Measurements from ENCODE around the gene KLHDC7B. TPM values are rescaled to one million over a fixed set of nuclear protein-coding genes. Genes with fewer than 3 reads are reported as not detected.

Gene KLHDC7B
- total and polyA plus RNA-seq, 2 experiments from 2014 or later = 0.75 to 1.7 TPM

GRCh38 chr22:50599816-50600455, 54.2 kb downstream of the KLHDC7B start:
- Histone ChIP-seq H3K36me3 (replicated peaks; ENCODE audit: insufficient read depth, low read depth) (no peaks in the 10 kb centered on the region), H3K9me2 (replicated peaks; ENCODE audit: insufficient read depth) (no peaks in the 10 kb centered on the region), H3K4me2 (peak overlapping the region; percentile 96), H3K4me1 (ENCODE audit: insufficient read depth) (peaks cover 3% of the 10 kb centered on the region), H3K27ac (no peak overlapping the region), H3K27me3 (peaks cover 27% of the 10 kb centered on the region), H2AFZ (no peak overlapping the region), H4K20me1 (ENCODE audit: insufficient read depth, poor library complexity, severe bottlenecking) (no peaks in the 10 kb centered on the region), H3K9me3 (ENCODE audit: low read depth) (no peaks in the 10 kb centered on the region), H3K79me2 (no peaks in the 10 kb centered on the region), H3K4me3 (peak overlapping the region; percentile 26)
- no peak for TF ChIP-seq EZH2phosphoT487 (IDR thresholded peaks at IDR 0.05; ENCODE audit: low read depth, severe bottlenecking, unreplicated experiment)
- no peak for TF ChIP-seq EZH2 (IDR thresholded peaks at IDR 0.05; ENCODE audit: borderline replicate concordance)
- TF ChIP-seq CTCF (IDR thresholded peaks at IDR 0.05; ENCODE audit: poor library complexity) = no peak
- 29% methylated on average over 39 of the region's 52 CpGs for WGBS (ENCODE audit: low lambda C conversion rate, missing lambda C conversion rate)
- DNase-seq (ENCODE audit: low spot score) = peak; percentile 79

- Histone ChIP-seq H3K9me2 (replicated peaks; ENCODE audit: insufficient read depth) (no peaks in the 10 kb centered on the region), H4K20me1 (ENCODE audit: insufficient read depth, poor library complexity, severe bottlenecking) (no peaks in the 10 kb centered on the region), H2AFZ (no peak within 1 kb of the TSS), H3K4me2 (peak within 1 kb of the TSS; percentile 96), H3K79me2 (no peaks in the 10 kb centered on the region), H3K27me3 (peaks cover 27% of the 10 kb centered on the region), H3K36me3 (replicated peaks; ENCODE audit: insufficient read depth, low read depth) (no peaks in the 10 kb centered on the region), H3K9me3 (ENCODE audit: low read depth) (no peaks in the 10 kb centered on the region), H3K4me1 (ENCODE audit: insufficient read depth) (peaks cover 3% of the 10 kb centered on the region), H3K4me3 (peak within 1 kb of the TSS; percentile 26), H3K27ac (no peak within 1 kb of the TSS)
- 0% methylated on average over 3 of the region's 61 CpGs for WGBS (ENCODE audit: low lambda C conversion rate, missing lambda C conversion rate)
- DNase-seq (ENCODE audit: low spot score) = peak; percentile 45
- TF ChIP-seq EZH2phosphoT487 (IDR thresholded peaks at IDR 0.05; ENCODE audit: low read depth, severe bottlenecking, unreplicated experiment) (no peak), EZH2 (IDR thresholded peaks at IDR 0.05; ENCODE audit: borderline replicate concordance) (no peak), CTCF (IDR thresholded peaks at IDR 0.05; ENCODE audit: poor library complexity) (no peak)
These were observed 54.8 kb downstream of the KLHDC7B start, which contains the start of gene MAPK8IP2 for GRCh38 chr22:50600538-50600937. TSS of gene MAPK8IP2 (plus strand) at chr22:50600793. CDS start at chr22:50600819, 26 bp downstream.

Other genes with a start within 250 kb of the KLHDC7B start
- gene PLXNB2, start 238.3 kb upstream of the KLHDC7B start, total RNA-seq = 91.4 and 113 TPM in 2 replicates
- gene PLXNB2, start 238.3 kb upstream of the KLHDC7B start, polyA plus RNA-seq = 147 and 158 TPM in 2 replicates
- gene DENND6B, start 218.9 kb upstream of the KLHDC7B start, total RNA-seq = 3.1 and 3.3 TPM in 2 replicates
- gene DENND6B, start 218.9 kb upstream of the KLHDC7B start, polyA plus RNA-seq = 8.7 and 9.0 TPM in 2 replicates
- gene PPP6R2, start 202.6 kb upstream of the KLHDC7B start, total RNA-seq = 43.9 and 57.9 TPM in 2 replicates
- 44.1 and 47.0 TPM in 2 replicates for gene PPP6R2, start 202.6 kb upstream of the KLHDC7B start, polyA plus RNA-seq
- 26.1 and 34.5 TPM in 2 replicates for gene SBF1, start 70.9 kb upstream of the KLHDC7B start, total RNA-seq
- 38.0 and 49.5 TPM in 2 replicates for gene SBF1, start 70.9 kb upstream of the KLHDC7B start, polyA plus RNA-seq
- 3.0 and 4.1 TPM in 2 replicates for gene ADM2, start 64.4 kb upstream of the KLHDC7B start, total RNA-seq
- 5.0 and 5.1 TPM in 2 replicates for gene ADM2, start 64.4 kb upstream of the KLHDC7B start, polyA plus RNA-seq
- not detected in 2 replicates for gene MIOX, start 59.0 kb upstream of the KLHDC7B start, total RNA-seq
- not detected in 2 replicates for gene MIOX, start 59.0 kb upstream of the KLHDC7B start, polyA plus RNA-seq
- 22.4 and 32.8 TPM in 2 replicates for gene LMF2, start 38.2 kb upstream of the KLHDC7B start, total RNA-seq
- 97.6 and 128 TPM in 2 replicates for gene LMF2, start 38.2 kb upstream of the KLHDC7B start, polyA plus RNA-seq
- 24.4 and 25.6 TPM in 2 replicates for gene NCAPH2, start 37.7 kb upstream of the KLHDC7B start, total RNA-seq
- gene NCAPH2, start 37.7 kb upstream of the KLHDC7B start, polyA plus RNA-seq = 40.6 and 48.0 TPM in 2 replicates
- 2.0 and 4.1 TPM in 2 replicates for gene SCO2, start 20.3 kb upstream of the KLHDC7B start, total RNA-seq
- 9.7 and 11.2 TPM in 2 replicates for gene SCO2, start 20.3 kb upstream of the KLHDC7B start, polyA plus RNA-seq
- gene TYMP, start 15.9 kb upstream of the KLHDC7B start, total RNA-seq = 36.6 and 46.4 TPM in 2 replicates
- gene TYMP, start 15.9 kb upstream of the KLHDC7B start, polyA plus RNA-seq = 85.7 and 105 TPM in 2 replicates
- gene SYCE3, start 17.0 kb downstream of the KLHDC7B start, total RNA-seq = not detected in 2 replicates
- gene SYCE3, start 17.0 kb downstream of the KLHDC7B start, polyA plus RNA-seq = 1.4 and 1.5 TPM in 2 replicates
- gene CPT1B, start 32.5 kb downstream of the KLHDC7B start, total RNA-seq = 24.8 and 27.5 TPM in 2 replicates
- gene CPT1B, start 32.5 kb downstream of the KLHDC7B start, polyA plus RNA-seq = 64.0 and 80.1 TPM in 2 replicates
- 54.9 and 57.4 TPM in 2 replicates for gene CHKB, start 37.0 kb downstream of the KLHDC7B start, total RNA-seq
- gene CHKB, start 37.0 kb downstream of the KLHDC7B start, polyA plus RNA-seq = 89.7 and 125 TPM in 2 replicates
- gene MAPK8IP2, start 54.9 kb downstream of the KLHDC7B start, total RNA-seq = 1.0 and 1.6 TPM in 2 replicates
- gene MAPK8IP2, start 54.9 kb downstream of the KLHDC7B start, polyA plus RNA-seq = 3.8 and 4.0 TPM in 2 replicates
- 26.2 and 31.3 TPM in 2 replicates for gene ARSA, start 82.3 kb downstream of the KLHDC7B start, total RNA-seq
- gene ARSA, start 82.3 kb downstream of the KLHDC7B start, polyA plus RNA-seq = 20.6 and 29.2 TPM in 2 replicates
- gene SHANK3, start 126.9 kb downstream of the KLHDC7B start, total RNA-seq = 2.4 and 2.9 TPM in 2 replicates
- 1.9 and 2.6 TPM in 2 replicates for gene SHANK3, start 126.9 kb downstream of the KLHDC7B start, polyA plus RNA-seq
- gene ACR, start 192.3 kb downstream of the KLHDC7B start, total RNA-seq = not detected in 2 replicates
- not detected in 2 replicates for gene ACR, start 192.3 kb downstream of the KLHDC7B start, polyA plus RNA-seq
- 11.3 and 12.3 TPM in 2 replicates for gene RABL2B, start 237.7 kb downstream of the KLHDC7B start, total RNA-seq
- gene RABL2B, start 237.7 kb downstream of the KLHDC7B start, polyA plus RNA-seq = 31.0 and 36.8 TPM in 2 replicates

All from hepatocyte (in vitro differentiated cells).